SK-N-SH (cell line): Measurements from ENCODE around the gene NT5C3A. TPM values are rescaled to one million over a fixed set of nuclear protein-coding genes. Genes with fewer than 3 reads are reported as not detected.

ENCODE experiments used
- CTCF ChIA-PET: fragments of 300-600, 350-600 bp; formaldehyde crosslinking; extraction: SDS; loops from one replicate; lab custom pipeline; 2021; lab: Yijun Ruan, JAX
- POLR2A ChIA-PET: fragments of 350-600 bp; sonication (Branson Sonifier 250); formaldehyde crosslinking; extraction: SDS; loops from one replicate; lab custom pipeline; 2020; ENCODE audit warnings: antibody characterized with exemption, inconsistent platforms; lab: Yijun Ruan, JAX
- DNase-seq: peaks from one replicate; pipeline ENCODE4 v3.0.0; 2012
- H2AFZ ChIP-seq: fragments of 200-600 bp; sonication (generic); 2 replicates; pipeline ENCODE4 v1.8.1; 2016; ENCODE audit warnings: antibody characterized with exemption, mild to moderate bottlenecking, low read depth
- H3F3A ChIP-seq: fragments of 200-600 bp; sonication (generic); replicated peaks from 2 replicates; pipeline ENCODE3; 2016; ENCODE audit warnings: antibody characterized with exemption, mild to moderate bottlenecking; ENCODE audit not compliant: insufficient read depth
- H3K27ac ChIP-seq, 2 experiments: fragments of 200-500 bp in 1 of 2; fragments of 200-600 bp in 1 of 2; sonication (Bioruptor generic) in 1 of 2; sonication (generic), shearing (Covaris generic) in 1 of 2; 2 replicates each; pipeline versions ENCODE4 v1.5.1 to v1.6.1; 2014 to 2016; ENCODE audit warnings: low read depth in 2 of 2, inconsistent platforms in 1 of 2, low read length in 1 of 2, mild to moderate bottlenecking in 1 of 2, mixed read lengths in 1 of 2
- H3K27me3 ChIP-seq: fragments of 200-600 bp; sonication (generic), shearing (Covaris generic); 2 replicates; pipeline ENCODE4 v1.6.1; 2016; ENCODE audit warnings: mixed run types; ENCODE audit not compliant: insufficient read depth
- H3K36me3 ChIP-seq, 2 experiments: fragments of 200-500 bp in 1 of 2; fragments of 200-600 bp in 1 of 2; sonication (Bioruptor generic) in 1 of 2; sonication (generic) in 1 of 2; replicated peaks in 1 of 2; 2 replicates each; pipeline versions ENCODE3 to v1.5.1; 2014 to 2016; ENCODE audit warnings: low read length in 1 of 2, mild to moderate bottlenecking in 1 of 2; ENCODE audit not compliant: insufficient read depth in 2 of 2, control insufficient read depth in 1 of 2
- H3K4me1 ChIP-seq, 2 experiments: fragments of 200-500 bp in 1 of 2; fragments of 200-600 bp in 1 of 2; sonication (Bioruptor generic) in 1 of 2; sonication (generic), shearing (Covaris generic) in 1 of 2; 2 replicates each; pipeline versions ENCODE4 v1.5.1 to v1.6.1; 2014 to 2016; ENCODE audit warnings: low read depth in 1 of 2, low read length in 1 of 2, mixed run types in 1 of 2; ENCODE audit not compliant: insufficient read depth in 2 of 2, control insufficient read depth in 1 of 2
- H3K4me2 ChIP-seq: fragments of 200-600 bp; sonication (generic), shearing (Covaris generic); 2 replicates; pipeline ENCODE4 v1.6.1; 2017; ENCODE audit warnings: mixed run types
- H3K4me3 ChIP-seq, 2 experiments: fragments of 200-500 bp in 1 of 2; fragments of 200-600 bp in 1 of 2; sonication (Bioruptor generic) in 1 of 2; sonication (generic), shearing (Covaris generic) in 1 of 2; 2 replicates each; pipeline versions ENCODE4 v1.5.1 to v1.8.1; 2014 to 2016; ENCODE audit warnings: low read depth in 2 of 2, inconsistent platforms in 1 of 2, low read length in 1 of 2, mild to moderate bottlenecking in 1 of 2, mixed read lengths in 1 of 2, moderate library complexity in 1 of 2
- H3K79me2 ChIP-seq: fragments of 200-600 bp; sonication (generic); 2 replicates; pipeline ENCODE4 v1.8.1; 2017; ENCODE audit warnings: mild to moderate bottlenecking; ENCODE audit not compliant: insufficient read depth
- H3K9ac ChIP-seq: fragments of 200-600 bp; sonication (generic); 2 replicates; pipeline ENCODE4 v1.6.1; 2017; ENCODE audit warnings: mixed run types
- H3K9me2 ChIP-seq: fragments of 200-600 bp; sonication (generic); 2 replicates; pipeline ENCODE4 v1.6.1; 2017; ENCODE audit warnings: mixed run types
- H3K9me3 ChIP-seq: fragments of 200-600 bp; sonication (generic); 2 replicates; pipeline ENCODE4 v1.6.1; 2017; ENCODE audit warnings: mixed run types, mild to moderate bottlenecking, moderate library complexity
- H4K20me1 ChIP-seq: fragments of 200-600 bp; sonication (generic); 2 replicates; pipeline ENCODE4 v1.6.1; 2017; ENCODE audit warnings: mild to moderate bottlenecking, mixed run types; ENCODE audit not compliant: insufficient read depth
- EZH2phosphoT487 ChIP-seq: fragments of 200-600 bp; sonication (generic); IDR thresholded peaks from 2 replicates; pipeline ENCODE4 v1.6.1; 2017; ENCODE audit warnings: low read depth, mixed run types, mild to moderate bottlenecking, antibody characterized with exemption, moderate library complexity, borderline replicate concordance
- FOXJ3 ChIP-seq: sonication (generic); formaldehyde crosslinking; IDR thresholded peaks from 2 replicates; pipeline ENCODE4 v1.5.1; 2020; ENCODE audit warnings: mild to moderate bottlenecking, missing genetic modification reagents
- NFIC ChIP-seq: IDR thresholded peaks from 2 replicates; pipeline ENCODE4 v1.4.0; 2012; ENCODE audit warnings: borderline replicate concordance
- RAD21 ChIP-seq: IDR thresholded peaks from 2 replicates; pipeline ENCODE4 v1.6.1; 2012; ENCODE audit warnings: mild to moderate bottlenecking, low read length
- RFX5 ChIP-seq: IDR thresholded peaks from 2 replicates; pipeline ENCODE4 v1.6.1; 2012; ENCODE audit warnings: mild to moderate bottlenecking, improper control_type of control experiment, low read length
- RXRA ChIP-seq: IDR thresholded peaks from 2 replicates; pipeline ENCODE4 v1.4.0; 2012; ENCODE audit warnings: low read depth, mild to moderate bottlenecking, borderline replicate concordance
- WGBS: methylation state at CpG from one replicate; pipeline ENCODE4 v1.1.6; 2017; ENCODE audit warnings: low lambda C conversion rate; 5-methylcytosine and 5-hydroxymethylcytosine counted together
- polyA plus RNA-seq, 3 experiments: library from polyadenylated mRNA; depleted of rRNA; stranded (reverse); fragments of >200 nt; gene quantifications; 2 replicates each; pipeline ENCODE4 v1.2.3, GENCODE V29; 2012
- TF ChIP-seq, protein P1 (sequence below): IDR thresholded peaks from 2 replicates; pipeline ENCODE4; 2012
- TF ChIP-seq, protein P2 (sequence below): fragments of 200-600 bp; sonication (generic); IDR thresholded peaks from 2 replicates; pipeline ENCODE4 v1.6.1; 2017; ENCODE audit warnings: antibody characterized with exemption, mild to moderate bottlenecking, moderate library complexity
- TF ChIP-seq, protein P3 (sequence below): fragments of 150-350 bp; IDR thresholded peaks from 2 replicates; pipeline ENCODE4 v1.6.1; 2016; ENCODE audit warnings: mild to moderate bottlenecking, low read depth, low read length

The NT5C3A gene
- polyA plus RNA-seq, 1 of the 3 experiments (the other 2 are of a cell fraction): 13.2 TPM

DNA sequence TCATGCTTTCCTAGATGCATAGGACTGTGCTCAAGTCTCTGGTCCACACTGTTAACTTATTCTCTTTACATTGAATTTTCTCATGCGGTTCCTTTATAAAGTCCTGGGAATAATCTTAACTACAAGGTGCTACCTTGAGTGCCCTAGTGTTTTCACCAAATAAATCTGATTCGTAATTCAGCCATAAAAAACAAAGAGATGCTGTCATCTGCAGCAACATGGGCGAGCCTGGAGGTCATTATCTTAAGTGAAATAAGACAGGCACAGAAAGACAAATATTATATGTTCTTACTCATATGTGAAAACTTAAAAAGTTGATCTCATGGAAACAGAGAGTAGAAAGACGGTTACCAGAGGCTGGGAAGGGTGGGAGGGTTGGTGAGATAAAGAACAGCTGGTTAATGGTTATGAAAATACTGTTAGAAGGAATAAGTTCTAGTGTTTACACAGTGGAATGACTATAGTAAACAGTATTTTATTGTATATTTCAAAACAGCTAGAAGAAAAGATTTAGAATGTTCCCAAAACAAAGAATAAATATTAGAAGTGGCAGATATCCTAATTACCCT lies 38.3 kb downstream of the NT5C3A start:
- Histone ChIP-seq H3K9me3 (no peaks in the 10 kb centered on the region), H3K36me3 (peaks cover 53 to 66% of the 10 kb centered on the region in 2 experiments), H3K9me2 (no peaks in the 10 kb centered on the region), H3K4me3 (no peak overlapping the region), H4K20me1 (no peaks in the 10 kb centered on the region), H3K79me2 (peaks cover 12% of the 10 kb centered on the region; the same call in 1 of the 2 replicates), H3F3A (peaks cover 14% of the 10 kb centered on the region), H3K27ac (no peak overlapping the region), H2AFZ (no peak overlapping the region), H3K4me1 (no peaks in the 10 kb centered on the region), H3K27me3 (no peaks in the 10 kb centered on the region), H3K4me2 (no peak overlapping the region), H3K9ac (no peak overlapping the region)
- 92% methylated on average over 4 of the region's 4 CpGs for WGBS
- DNase-seq: no peak
- POLR2A ChIA-PET: no interaction called here
- CTCF ChIA-PET: no interaction called here
- no peak for TF ChIP-seq FOXJ3 (CRISPR knock-in tag)
- no peak for TF ChIP-seq NFIC
- no peak for TF ChIP-seq EZH2phosphoT487
- TF ChIP-seq, protein P1, sequence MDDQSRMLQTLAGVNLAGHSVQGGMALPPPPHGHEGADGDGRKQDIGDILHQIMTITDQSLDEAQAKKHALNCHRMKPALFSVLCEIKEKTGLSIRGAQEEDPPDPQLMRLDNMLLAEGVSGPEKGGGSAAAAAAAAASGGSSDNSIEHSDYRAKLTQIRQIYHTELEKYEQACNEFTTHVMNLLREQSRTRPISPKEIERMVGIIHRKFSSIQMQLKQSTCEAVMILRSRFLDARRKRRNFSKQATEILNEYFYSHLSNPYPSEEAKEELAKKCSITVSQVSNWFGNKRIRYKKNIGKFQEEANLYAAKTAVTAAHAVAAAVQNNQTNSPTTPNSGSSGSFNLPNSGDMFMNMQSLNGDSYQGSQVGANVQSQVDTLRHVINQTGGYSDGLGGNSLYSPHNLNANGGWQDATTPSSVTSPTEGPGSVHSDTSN: no peak
- TF ChIP-seq RXRA: no peak
- TF ChIP-seq, protein P2, sequence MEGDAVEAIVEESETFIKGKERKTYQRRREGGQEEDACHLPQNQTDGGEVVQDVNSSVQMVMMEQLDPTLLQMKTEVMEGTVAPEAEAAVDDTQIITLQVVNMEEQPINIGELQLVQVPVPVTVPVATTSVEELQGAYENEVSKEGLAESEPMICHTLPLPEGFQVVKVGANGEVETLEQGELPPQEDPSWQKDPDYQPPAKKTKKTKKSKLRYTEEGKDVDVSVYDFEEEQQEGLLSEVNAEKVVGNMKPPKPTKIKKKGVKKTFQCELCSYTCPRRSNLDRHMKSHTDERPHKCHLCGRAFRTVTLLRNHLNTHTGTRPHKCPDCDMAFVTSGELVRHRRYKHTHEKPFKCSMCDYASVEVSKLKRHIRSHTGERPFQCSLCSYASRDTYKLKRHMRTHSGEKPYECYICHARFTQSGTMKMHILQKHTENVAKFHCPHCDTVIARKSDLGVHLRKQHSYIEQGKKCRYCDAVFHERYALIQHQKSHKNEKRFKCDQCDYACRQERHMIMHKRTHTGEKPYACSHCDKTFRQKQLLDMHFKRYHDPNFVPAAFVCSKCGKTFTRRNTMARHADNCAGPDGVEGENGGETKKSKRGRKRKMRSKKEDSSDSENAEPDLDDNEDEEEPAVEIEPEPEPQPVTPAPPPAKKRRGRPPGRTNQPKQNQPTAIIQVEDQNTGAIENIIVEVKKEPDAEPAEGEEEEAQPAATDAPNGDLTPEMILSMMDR: no peak
- TF ChIP-seq RAD21: no peak

DNA sequence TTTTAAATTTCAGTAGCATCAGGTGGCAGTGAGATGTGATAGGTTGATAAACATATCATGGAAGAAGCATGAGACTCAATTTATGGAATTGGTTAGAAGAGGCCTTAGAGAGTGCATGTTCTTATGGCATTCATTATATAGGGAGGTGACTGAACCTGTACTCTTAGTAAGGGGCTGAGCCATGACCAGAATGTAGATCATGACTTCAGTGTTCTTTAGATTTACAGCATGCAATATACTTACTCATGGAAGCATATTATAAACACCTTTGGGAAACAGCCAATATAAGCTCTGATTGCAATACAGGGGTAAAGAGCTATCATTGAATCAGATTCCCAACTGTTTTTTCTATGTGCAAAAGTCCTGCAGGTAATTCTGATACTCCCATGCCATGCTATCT lies 50.2 kb downstream of the NT5C3A start:
- H2AFZ ChIP-seq: no peak overlapping the region
- POLR2A ChIA-PET: no interaction called here
- no peaks in the 10 kb centered on the region for H3K9me3 ChIP-seq
- H3K9ac ChIP-seq: no peak overlapping the region
- H3K4me2 ChIP-seq: no peak overlapping the region
- H3K4me1 ChIP-seq: no peaks in the 10 kb centered on the region
- CTCF ChIA-PET: interaction anchor here (1.0 to 1.2 kb wide), 2 partner anchors 13 to 166 kb away, joined by 3 read pairs; no protein-coding TSS in a partner anchor
- DNase-seq: no peak
- H3K4me3 ChIP-seq: no peak overlapping the region
- H3K36me3 ChIP-seq: peaks cover 27 to 63% of the 10 kb centered on the region in 2 experiments
- H3F3A ChIP-seq: peaks cover 7% of the 10 kb centered on the region
- H3K27me3 ChIP-seq: no peaks in the 10 kb centered on the region
- H3K79me2 ChIP-seq: no peaks in the 10 kb centered on the region
- TF ChIP-seq, protein P3, sequence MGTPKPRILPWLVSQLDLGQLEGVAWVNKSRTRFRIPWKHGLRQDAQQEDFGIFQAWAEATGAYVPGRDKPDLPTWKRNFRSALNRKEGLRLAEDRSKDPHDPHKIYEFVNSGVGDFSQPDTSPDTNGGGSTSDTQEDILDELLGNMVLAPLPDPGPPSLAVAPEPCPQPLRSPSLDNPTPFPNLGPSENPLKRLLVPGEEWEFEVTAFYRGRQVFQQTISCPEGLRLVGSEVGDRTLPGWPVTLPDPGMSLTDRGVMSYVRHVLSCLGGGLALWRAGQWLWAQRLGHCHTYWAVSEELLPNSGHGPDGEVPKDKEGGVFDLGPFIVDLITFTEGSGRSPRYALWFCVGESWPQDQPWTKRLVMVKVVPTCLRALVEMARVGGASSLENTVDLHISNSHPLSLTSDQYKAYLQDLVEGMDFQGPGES: no peak
- TF ChIP-seq RFX5: no peak
- no peaks in the 10 kb centered on the region for H3K9me2 ChIP-seq
- no peaks in the 10 kb centered on the region for H4K20me1 ChIP-seq
- no peak overlapping the region for H3K27ac ChIP-seq
